Sigmoid colon (tissue), 4 donors: Measurements from ENCODE around the gene UBA3.

Source experiments
- CTCF ChIP-seq, 4 experiments: fragments of 450-650 bp in 3 of 4; fragments of 200-600 bp in 1 of 4; IDR thresholded peaks; one replicate each; pipeline ENCODE4 v1.5.1; 2016 to 2019; ENCODE audit warnings: antibody characterized with exemption in 4 of 4, mild to moderate bottlenecking in 3 of 4, moderate library complexity in 2 of 4
- POLR2A ChIP-seq, 2 donors: fragments of 450-650 bp; IDR thresholded peaks; one replicate each; pipeline ENCODE4 v1.6.1; 2016; ENCODE audit warnings: antibody characterized with exemption in 2 of 2, mild to moderate bottlenecking in 2 of 2, moderate library complexity in 2 of 2
- POLR2AphosphoS5 ChIP-seq, 4 donors: sonication (generic); formaldehyde crosslinking; IDR thresholded peaks; one replicate each; pipeline ENCODE4 v1.6.1; 2017; ENCODE audit warnings: antibody characterized with exemption in 4 of 4

GRCh38 chr3:69116897-69117296 is 36.7 kb upstream of the UBA3 start:
- TF ChIP-seq CTCF (IDR thresholded peaks at IDR 0.05) (no peak), POLR2AphosphoS5 (IDR thresholded peaks at IDR 0.05) (no peak), POLR2A (IDR thresholded peaks at IDR 0.05) (no peak)
